Hematopoietic multipotent progenitor cell treated with erythropoietin and hydrocortisone succinate and interleukin-3 and kit ligand, for 4 days (in vitro differentiated cells): ENCODE results near the gene MSRB2.
"Not testable (repeated sequence)": the region's sequence is repeated elsewhere in the genome, so short reads cannot be mapped to it uniquely, and the experiment has no call there.

Source experiments
- DNase-seq: peaks from one replicate; pipeline ENCODE4 v3.0.0-alpha.2; 2015

The MSRB2 gene

DNA sequence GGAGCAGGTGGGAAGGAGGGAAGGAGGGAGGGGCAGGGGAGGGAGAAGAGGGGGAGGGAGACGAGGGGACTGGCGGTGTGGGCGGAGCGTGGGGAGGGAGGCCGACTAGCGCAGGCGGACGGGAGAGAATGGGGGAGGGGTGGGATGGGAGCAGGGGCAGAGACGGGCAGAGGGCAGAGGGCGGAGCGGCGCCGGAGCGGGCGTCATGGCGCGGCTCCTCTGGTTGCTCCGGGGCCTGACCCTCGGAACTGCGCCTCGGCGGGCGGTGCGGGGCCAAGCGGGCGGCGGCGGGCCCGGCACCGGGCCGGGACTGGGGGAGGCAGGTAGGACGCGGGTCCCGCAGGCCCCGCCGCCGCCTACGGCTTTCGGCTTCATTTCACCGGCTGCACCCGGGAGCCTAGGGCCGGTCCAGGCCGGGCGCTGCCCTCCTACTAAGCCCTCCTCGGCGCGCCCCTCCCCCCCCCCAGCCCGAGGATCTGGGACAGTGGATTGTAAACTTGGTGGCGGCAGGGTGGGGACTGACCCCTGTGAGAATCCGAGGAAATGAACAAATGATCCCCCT is at the start of gene MSRB2:
MSRB2 (plus strand) TSS at position 176 of the 562 bp plus-strand sequence; CDS start at position 206, 30 bp downstream.
- DNase-seq, result peak; percentile 98

DNA sequence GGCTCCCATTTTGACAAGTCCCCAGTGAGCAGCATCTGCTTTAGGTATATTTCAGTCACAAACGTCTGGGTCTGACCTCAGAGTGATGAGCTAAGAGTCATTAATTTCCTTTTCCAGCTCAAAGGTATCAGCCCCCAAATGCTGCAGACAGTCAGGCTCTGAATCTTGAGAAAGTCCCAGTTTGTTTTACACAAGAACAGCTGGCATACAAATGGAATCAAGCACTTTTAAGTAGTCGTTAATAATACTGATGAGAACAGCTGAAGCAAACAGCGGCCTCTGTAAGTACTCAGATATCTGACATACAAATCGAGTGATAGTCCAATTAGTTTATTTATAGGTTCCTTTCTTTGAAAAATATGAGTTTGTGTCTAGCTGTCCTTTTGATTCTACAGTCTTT is 49.4 kb upstream of the MSRB2 start:
- no peak for DNase-seq

DNA sequence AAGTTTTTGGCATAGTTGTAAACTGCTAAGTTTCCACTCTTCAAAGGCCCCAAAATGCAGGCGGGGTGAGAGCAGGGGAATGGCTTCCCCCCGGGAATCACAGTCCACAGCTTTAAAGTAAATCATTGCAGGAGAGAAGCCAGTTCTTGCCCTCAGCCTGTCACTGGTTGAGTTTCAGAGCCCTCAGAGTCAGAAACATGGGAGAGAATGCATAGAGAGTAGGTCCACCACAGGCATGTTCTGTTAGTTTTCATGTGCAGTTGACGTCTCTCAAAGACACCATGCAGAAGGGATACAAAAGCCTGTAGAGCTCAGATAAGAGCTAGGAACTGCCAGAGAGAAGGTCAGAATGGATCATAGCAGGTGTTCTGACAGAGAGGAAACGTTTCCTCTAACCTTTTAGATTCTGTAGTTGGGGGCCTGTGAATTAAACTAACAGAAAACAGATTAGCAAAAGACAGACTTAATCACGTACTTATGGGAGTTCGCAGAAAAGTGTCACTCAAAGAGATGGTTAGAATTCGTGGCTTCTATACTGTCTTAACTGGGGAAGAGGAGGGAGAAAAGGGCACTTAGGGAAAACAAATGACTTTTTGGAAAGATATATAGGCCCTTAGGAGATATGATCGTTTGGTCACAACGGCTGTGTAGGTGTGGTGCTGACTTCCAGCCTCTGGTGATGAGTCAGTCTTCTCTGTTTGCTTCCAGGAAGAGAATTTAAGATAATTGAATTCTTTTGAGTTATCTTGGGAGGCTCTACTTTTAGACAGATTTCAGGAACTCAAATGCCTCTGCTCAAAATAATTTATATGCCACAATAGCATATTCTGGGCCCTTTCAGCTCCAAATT is 48.0 kb upstream of the MSRB2 start:
- DNase-seq, result peak; percentile 25

DNA sequence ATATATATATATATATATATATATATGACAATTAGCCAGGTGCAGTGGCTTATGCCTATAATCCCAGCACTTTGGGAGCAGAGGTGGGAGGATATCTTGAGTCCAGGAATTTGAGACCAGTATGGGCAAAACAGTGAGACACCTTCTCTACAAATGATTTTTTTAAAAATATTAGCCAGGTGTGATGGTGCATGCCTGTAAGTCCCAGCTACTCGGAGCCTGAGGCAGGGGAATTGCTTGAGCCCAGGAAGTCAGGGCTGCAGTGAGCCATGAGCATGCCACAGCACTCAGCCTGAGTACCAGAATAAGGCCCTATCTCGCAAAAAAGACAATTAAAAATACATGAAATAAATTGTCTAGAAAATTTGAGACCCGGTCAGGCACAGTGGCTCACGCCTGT is 47.2 kb upstream of the MSRB2 start:
- DNase-seq, result no peak

DNA sequence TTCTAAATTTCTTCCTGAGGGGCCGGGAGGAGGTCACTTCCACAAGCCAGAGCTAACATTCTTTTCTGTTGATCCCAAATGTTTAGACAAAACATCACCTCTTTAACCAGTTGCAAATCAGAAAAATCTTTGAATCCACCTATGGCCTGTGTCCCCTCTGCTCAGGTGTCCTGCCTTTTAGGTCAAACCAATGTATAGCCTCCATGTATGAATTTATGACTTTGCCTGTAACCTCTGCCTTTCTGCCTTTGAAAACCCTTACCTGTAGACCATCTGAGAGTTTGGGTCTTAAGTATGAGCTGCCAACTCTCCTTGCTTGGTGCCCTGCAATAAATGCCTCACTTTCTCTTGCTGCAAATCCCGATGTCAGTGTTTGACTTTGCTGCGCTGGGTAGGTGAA is 44.1 kb upstream of the MSRB2 start:
- DNase-seq, result no peak

DNA sequence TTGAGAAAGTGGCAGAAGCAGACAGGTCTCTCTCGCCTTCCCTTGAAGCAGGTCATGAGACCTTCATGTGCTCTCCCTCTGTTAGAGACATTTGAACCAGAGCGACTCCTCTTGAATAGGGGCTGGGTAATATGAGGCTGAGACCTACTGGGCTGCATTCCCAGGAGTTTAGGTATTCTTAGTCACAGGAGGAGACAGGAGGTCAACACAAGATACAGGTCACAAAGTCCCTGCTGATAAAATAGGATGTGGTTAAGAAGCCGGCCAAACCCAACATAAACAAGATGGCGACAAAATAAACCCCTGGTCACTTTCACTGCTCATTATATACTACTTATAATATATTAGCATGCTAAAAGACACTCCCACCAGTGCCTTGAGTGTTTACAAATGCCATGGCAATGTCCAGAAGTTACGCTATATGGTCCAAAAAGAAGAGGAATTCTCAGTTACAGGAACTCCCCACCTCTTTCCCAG is 43.5 kb upstream of the MSRB2 start:
- DNase-seq, result no peak

DNA sequence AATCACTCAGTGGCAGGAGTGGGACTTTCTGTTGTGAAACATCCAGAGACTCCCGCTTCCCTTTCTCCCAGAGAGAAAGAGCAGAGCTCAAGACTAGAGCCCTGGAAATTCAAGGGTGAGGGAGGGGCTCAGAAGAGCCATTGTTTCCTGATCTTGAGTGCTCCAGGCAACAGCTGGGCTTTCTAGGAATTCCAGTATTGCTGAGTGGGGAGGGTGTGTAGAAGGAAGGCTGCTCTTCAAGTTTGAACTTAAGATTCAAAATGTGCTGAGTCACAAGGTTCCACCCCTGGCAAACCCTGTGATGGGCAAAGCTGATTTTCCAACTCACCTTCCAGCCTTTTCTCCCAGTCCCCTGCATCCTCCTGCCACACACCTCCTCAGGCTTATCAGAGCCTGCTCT is 42.3 kb upstream of the MSRB2 start:
- DNase-seq, result peak; percentile 4

DNA sequence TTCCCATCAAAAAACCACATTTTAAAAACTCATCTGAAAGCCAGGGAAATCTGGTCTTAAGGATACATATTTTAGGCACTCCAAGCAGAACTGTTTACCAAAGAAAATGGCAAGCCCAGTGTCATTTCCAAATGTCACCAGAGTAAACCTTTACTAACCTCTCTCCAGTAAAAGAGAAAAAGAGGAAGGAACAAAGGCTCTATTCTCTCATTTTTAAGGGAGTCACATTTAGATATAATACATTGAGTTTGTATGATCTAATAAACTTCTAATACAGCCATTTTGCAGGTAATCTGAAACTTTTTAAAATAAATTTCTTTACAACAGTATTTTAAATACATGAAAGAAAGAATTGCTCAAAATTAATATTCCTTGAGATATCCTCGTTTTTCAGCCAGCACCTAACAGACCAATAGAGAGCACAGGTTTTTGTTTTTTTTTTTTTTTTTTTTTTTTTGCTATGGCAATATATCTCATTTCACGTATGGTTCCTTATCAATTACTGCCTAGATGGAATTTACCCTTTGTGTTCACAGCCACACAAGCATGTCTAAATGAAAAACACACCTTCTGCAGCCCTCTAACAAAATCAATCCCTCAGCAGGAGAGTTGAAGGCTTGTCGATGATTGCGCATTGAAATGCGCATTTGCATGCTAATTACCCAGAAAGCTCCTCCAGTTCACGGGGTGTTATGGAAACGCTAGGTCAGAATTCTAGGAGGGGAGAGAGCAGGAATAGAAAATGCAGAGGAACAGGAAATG is 39.8 kb upstream of the MSRB2 start:
- no peak for DNase-seq

DNA sequence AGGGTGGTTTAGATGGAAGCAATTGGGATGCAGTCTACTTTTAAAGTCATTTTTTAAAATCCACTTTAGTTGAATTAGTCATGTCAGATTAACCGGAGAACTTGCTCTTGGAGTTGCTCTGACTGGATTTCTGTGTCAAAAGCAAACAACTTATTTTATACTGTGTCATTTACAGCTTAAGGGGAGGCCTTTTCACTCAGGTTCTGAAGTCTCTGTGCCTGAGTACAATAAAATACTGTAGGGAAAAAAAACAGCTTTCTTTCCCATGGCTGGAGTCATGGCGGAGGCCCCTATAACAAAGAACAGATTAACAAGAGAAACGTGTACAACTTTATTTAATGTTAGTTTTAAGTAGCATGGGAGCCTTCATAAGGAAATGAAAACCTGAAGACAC is 39.2 kb upstream of the MSRB2 start:
- no peak for DNase-seq

DNA sequence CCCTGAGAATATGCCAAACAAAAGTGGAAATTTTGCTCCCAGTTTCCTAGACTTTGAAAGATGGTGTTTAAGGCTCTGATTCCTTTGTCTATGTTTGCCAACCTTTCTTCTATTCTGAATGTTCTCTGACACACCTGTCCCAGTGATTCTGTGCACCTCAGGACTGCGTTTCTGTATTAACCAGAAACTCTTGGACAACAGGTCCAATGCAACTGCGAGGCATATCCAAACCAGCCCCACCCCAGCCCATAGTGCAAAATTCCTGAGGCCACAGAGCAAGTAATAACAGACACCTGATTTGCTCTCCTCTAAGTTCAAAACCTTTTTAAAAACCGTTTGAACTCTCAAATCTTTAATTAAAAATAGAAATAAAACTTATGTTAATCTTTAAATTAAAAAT is 37.0 kb upstream of the MSRB2 start:
- no peak for DNase-seq

DNA sequence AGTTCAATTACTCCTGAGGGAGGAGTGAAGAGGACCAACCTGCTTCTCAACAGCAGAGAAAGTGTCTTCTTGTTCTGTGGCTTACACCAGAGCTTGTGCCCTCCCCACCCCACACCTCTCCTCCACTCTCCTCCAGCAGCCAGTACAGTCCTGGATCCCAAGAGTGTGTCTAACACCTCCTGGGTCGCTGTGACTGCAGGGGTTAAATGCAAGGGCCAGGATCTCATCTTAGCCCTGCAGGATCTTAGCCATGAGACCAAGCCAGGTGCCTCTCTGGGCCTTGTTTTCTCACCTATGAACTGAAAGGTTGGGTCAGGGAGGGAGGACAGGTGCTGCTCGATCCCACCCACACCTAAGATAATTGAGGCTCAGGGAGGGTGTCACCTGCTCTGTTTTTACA is 34.5 kb upstream of the MSRB2 start:
- DNase-seq, result no peak

DNA sequence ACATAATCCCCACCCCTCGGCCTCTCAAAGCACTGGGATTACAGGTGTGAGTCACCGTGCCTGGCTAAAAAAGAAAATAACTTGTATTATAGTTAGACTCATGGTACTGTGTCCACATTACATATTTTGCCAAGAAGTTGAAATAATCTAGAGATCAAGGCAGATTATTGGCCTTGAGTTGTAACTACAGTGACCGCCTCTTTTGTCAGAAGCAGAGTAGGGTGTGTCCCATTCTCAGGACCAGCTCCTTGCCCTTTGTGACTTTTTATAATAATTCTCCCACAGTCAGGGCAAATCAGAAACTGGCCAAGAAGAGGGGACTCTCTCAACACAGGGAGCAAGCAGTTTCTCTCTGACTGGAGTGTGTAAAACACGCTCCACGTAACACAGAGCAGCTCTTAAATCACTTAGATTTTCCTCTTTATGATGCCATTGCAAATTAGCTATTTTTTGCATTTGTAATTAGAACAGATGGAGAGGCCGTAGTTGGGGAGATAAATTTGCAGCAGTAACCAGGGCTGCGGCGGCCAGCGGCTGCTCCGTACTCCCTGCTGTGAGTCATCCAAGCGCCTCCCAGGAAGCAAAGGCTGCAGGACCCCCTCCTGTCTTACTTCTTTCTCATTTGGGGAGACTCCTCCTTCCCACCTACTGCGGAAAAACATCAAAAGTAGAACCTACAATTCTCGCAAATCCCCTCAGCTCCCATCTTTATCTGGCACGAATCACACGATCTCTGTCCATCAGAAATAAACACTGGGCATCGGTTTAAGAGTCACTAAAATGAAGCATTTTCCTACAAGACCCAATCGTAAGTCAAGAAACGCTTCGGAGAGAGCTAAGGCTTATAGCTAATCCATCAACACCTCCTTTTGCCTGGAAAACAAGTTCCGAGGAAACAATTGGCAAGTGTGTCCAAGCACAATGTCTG is 32.1 kb upstream of the MSRB2 start:
- no peak for DNase-seq

DNA sequence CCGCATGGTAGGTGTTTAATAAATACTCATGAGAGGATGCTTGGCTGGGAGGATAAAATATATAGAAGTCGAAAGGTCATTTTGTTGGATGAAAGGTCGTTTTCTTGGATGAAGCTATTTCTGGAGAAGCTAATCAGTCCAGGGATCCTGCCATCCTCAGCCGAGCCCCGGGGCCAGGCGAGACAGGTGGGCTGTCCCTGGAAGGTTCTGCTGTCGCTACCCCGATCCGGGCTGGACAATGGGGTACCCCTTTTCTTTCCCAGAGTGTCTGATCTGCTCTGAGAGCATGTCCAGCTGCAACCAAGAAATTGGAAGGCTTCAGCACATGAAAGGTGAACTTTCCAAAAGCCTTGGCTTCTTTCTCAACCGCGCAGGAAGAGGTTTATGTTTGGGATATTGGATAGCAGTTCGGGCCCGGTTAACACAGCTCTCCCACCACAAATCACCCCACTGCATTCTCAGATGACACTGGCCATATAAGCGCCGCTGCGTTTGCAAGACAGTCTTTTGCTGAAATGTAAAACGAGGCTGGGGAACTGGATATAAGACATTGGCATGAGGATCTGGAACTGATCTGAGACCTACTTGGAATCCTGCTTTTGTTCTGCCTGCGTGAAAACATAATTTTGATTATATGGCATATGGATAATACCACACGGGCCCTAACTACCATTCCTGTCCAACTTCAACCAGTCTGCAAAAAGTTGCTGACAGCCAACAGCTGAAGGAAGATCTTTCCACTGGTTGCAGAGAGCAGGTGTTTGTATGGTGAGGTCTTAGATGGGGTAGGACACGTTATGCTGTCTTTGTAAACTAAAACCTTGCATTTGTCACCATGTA is 31.2 kb upstream of the MSRB2 start:
- no peak for DNase-seq

DNA sequence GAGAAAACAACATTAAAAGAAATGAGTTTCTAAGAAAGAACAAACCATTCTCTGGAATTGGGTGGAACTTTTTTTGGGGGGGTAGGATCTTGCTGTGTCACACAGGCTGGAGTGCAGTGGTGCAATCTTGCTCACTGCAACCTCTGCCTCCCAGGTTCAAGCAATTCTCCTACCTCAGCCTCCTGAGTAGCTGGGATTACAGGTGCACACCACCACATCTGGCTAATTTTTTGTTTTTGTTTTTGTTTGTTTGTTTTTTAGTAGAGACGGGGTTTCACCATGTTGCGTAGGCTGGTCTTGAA is 30.6 kb upstream of the MSRB2 start:
- not testable (repeated sequence) for DNase-seq

DNA sequence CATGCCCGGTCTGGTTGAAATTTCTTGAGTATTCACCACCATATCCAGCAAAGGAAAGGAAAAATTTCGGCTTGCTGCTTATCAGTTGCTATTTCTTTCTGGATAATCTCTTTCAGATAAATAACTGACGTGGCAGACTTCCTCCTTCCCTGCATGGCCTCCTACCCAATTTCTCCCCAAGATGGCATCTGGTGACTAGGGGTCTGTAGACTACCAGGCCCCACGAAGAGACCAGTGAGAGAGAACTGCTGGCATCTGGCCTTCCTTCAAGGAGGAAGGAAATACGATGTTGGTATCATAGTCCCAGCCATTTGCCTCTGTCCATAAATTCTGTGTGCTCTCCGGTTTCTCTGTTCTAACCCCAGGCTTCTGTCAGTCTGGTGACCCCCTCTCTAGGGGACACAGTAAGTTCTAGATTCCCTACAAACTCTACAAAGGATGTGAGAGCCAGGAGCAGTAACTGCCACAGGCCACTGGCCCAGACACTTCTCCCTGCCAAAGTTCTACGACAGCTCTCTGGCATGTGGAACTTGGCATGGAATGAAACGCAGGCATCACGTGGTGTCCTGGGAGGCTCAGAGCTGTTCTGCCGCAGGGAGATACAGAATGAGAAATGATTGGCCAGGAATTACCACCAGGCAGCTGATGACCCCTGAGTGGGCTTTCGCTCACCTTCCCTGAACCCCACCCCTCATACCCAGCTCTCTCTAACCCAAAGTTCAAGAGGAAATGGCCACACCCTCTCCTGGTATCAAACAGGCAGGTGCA is 30.0 kb upstream of the MSRB2 start:
- no peak for DNase-seq

DNA sequence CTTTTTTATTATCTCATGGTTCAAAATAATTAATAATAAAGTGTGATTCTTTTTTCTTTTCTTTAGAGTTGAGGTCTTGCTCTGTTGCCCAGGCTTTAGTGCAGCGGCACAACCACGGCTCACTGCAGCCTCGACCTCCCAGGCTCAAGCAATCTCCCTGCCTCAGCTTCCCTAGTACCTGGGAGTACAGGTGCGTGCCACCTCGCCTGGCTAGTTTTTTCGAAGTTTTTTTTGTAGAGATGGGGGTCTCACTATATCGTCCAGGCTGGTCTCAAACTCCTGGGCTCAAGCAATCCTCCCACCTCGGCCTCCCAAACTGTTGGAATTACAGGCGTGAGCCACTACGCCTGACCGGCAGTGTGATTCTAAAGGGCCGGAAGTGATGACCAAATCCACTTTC is 28.0 kb upstream of the MSRB2 start:
- DNase-seq, result no peak

DNA sequence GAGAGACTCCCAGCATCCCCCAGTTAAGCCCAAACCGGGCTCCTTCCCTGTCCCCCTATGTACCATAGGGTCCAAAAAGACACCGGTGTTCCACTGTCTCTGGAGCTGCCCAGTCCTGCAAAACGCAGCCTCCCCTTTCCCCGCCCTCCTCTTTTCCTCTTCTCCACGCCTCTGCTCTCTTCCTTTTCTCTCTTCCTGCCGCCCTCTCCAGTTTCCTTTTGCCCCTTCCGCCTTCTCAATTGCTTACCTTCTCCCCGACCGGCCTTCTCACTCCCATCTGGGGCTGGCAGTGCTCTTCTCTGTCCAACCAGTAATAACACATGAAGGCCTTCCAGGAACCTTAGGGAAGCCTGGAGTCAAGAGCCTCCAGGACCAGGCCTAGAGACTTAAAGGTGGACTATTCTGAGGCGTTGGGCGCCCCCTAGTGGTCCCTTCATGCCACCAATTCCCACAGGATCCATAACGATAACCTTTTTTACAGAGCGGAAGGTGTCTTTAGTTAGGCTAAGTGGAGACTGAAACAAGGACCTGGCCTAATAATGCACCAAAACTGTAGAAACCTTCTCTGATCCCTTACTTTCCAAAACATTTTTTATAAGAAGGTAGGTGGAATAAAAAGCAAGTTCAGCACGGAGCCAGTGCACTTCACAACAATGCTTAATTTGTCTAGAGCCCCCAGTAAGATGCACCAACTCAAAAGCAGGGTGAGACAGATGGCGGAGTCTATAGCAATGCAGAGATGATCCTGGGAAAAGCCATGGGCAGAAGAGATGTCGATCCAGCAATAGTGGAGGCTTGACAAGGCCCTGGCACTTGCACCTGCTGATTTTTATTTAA is 27.2 kb upstream of the MSRB2 start:
- peak; percentile 83 for DNase-seq

DNA sequence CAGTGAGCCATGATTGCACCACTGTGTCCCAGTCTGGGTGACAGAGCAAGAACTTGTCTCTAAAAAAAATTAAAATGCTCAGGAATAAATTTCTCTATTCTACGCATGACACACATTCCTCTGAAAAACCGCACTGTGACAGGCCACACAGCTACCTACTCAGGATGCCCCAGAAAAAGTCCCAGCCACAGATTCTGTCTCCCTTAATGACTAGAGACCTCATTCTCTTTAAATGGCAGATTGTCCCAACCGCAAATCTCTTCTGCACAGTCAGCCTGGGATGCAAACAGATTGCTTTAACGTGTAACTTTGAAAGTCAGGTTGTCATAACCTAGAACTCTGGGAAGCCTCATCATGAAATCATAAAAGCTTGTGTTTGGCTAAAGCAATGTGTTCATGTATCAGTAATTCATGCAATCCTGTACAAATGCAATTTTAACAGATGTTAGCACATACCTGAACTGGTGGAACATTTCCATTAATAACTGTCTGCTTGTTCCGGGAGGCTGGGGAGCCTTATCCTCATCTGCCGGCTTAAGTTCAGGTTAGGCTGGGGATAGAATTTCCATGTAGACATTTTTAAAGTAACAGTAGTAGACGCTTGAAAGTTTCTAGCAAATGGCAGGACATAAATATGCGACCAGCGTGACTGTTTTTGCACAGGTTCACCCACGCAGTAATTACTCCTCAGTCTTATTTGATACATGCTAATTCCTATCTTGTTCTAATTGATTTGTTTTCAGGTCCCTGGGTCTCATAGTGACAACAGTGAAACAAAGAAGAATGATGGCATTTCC is 26.2 kb upstream of the MSRB2 start:
- DNase-seq, result no peak
